Lower leg skin (tissue), 4 donors: ENCODE results near the gene INPP5D. TPM values are rescaled to one million over a fixed set of nuclear protein-coding genes. Genes with fewer than 3 reads are reported as not detected.

Experiments used
- DNase-seq, 2 donors: peaks; one replicate each; pipeline ENCODE4 v3.0.0-alpha.2; 2019; ENCODE audit warnings: low spot score in 2 of 2
- H3K4me3 ChIP-seq: fragments of 200-600 bp; sonication (generic); 2 replicates; pipeline ENCODE4 v1.5.1; 2017; ENCODE audit warnings: mild to moderate bottlenecking, low read depth; ENCODE audit not compliant: poor library complexity, severe bottlenecking
- POLR2A ChIP-seq, 2 donors: fragments of 450-650 bp; IDR thresholded peaks; one replicate each; pipeline ENCODE4 v1.6.1; 2016 to 2017; ENCODE audit warnings: antibody characterized with exemption in 2 of 2, mild to moderate bottlenecking in 1 of 2, moderate library complexity in 1 of 2
- WGBS, 2 donors: methylation state at CpG; one replicate each; pipeline ENCODE4 v1.1.5; 2018; 5-methylcytosine and 5-hydroxymethylcytosine counted together
- intact Hi-C: fragments of 100-400 bp; cut with DNase I; formaldehyde crosslinking; loops from one replicate; pipeline ENCODE4 v1.15.0; 2023; ENCODE audit warnings: low total_unique reads
- total RNA-seq, 4 donors: library from RNA; depleted of rRNA; stranded (reverse); fragments of >200 nt; gene quantifications; one replicate each; pipeline ENCODE4 v1.1.0, GENCODE V29; 2016
- TF ChIP-seq, protein P1 (sequence below), 3 donors: fragments of 450-650 bp; IDR thresholded peaks; one replicate each; pipeline ENCODE4 v1.5.1; 2016; ENCODE audit warnings: antibody characterized with exemption in 3 of 3, mild to moderate bottlenecking in 3 of 3, moderate library complexity in 2 of 3

The INPP5D gene
- total RNA-seq, 4 donors from 2014 or later: 8.6 to 15.0 (median 13.0) TPM

DNA sequence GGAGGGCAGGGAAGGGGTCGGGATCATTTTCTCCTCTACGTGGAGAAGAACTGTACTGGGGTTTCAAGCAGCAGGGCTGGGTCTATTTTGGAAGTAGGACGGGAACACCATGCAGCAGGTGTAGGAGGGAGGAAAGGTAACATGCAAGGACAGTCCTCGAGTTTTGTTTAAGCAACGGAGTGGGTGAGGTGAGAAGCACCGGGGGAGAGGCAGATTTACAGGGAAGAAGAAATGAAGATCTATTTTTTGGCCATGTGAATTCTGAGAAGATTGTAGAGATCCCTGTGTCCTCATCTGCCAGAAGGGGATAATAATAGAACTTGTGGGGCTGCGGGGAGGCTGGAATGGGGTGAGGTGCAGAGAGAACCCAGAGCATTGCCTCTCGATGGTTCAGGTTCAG is 85.6 kb downstream of the INPP5D start:
- intact Hi-C loops: no loop called here
- no peak overlapping the region for H3K4me3 ChIP-seq
- 89 to 91% methylated on average over 8 of the region's 8 CpGs for WGBS, 2 donors
- DNase-seq: no peak
- TF ChIP-seq POLR2A (IDR thresholded peaks at IDR 0.05): no peak
- TF ChIP-seq, protein P1, sequence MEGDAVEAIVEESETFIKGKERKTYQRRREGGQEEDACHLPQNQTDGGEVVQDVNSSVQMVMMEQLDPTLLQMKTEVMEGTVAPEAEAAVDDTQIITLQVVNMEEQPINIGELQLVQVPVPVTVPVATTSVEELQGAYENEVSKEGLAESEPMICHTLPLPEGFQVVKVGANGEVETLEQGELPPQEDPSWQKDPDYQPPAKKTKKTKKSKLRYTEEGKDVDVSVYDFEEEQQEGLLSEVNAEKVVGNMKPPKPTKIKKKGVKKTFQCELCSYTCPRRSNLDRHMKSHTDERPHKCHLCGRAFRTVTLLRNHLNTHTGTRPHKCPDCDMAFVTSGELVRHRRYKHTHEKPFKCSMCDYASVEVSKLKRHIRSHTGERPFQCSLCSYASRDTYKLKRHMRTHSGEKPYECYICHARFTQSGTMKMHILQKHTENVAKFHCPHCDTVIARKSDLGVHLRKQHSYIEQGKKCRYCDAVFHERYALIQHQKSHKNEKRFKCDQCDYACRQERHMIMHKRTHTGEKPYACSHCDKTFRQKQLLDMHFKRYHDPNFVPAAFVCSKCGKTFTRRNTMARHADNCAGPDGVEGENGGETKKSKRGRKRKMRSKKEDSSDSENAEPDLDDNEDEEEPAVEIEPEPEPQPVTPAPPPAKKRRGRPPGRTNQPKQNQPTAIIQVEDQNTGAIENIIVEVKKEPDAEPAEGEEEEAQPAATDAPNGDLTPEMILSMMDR (IDR thresholded peaks at IDR 0.05): no peak

DNA sequence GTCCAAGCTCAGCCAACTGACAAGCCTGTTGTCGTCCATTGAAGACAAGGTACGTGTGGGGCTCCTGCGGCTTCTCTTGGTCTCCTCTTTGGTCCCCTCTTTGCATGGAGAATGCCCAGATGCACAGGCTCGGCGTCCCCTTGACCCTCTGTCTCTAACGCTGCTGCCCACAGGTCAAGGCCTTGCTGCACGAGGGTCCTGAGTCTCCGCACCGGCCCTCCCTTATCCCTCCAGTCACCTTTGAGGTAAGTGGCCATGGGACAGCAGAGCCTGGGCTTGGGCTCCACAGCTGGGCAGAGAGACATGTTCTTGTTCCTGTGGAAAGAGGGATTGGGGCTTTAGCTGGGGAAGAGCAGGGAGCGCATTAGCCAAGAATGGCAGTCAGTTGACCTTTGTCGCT is 86.1 kb downstream of the INPP5D start:
- TF ChIP-seq, protein P1 (IDR thresholded peaks at IDR 0.05): no peak
- TF ChIP-seq POLR2A (IDR thresholded peaks at IDR 0.05): no peak
- 86 to 95% methylated on average over 11 of the region's 11 CpGs for WGBS, 2 donors
- DNase-seq: peak in 1 of 2 donors; percentile 69
- H3K4me3 ChIP-seq: no peak overlapping the region
- intact Hi-C loops: no loop called here

DNA sequence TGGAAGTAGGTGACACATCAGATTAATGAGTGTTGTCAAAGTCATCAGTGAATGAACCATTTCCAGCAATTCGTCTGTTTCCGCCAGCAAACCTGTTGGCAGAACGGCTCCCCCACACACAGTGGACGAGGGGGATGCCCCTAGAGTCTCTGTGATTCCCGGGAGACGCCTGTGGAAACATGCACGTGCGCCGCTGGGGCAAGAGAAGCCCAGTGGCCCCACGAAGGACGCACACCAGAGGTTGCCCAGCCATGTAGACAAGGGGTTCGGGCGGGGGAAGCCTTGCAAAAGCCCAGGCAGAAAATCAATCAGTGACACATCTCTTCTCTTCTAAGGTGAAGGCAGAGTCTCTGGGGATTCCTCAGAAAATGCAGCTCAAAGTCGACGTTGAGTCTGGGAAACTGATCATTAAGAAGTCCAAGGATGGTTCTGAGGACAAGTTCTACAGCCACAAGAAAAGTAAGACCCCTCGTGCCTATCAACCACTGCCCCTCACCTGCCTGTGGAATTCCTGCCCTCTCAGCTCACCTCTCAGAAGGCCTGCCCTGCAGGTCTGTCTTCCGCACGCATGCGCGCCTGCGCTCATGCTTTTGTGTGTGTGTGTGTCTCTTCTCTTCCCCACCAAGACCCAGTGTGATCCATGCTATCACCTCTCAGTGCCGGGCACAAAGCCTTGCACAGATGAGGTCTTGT is 87.1 kb downstream of the INPP5D start:
- no peak overlapping the region for H3K4me3 ChIP-seq
- DNase-seq: peak in 1 of 2 donors; percentile 65
- no peak for TF ChIP-seq POLR2A (IDR thresholded peaks at IDR 0.05)
- TF ChIP-seq, protein P1 (IDR thresholded peaks at IDR 0.05): no peak
- intact Hi-C loops: no loop called here
- WGBS, 2 donors: 73 to 82% methylated on average over 22 of the region's 22 CpGs

DNA sequence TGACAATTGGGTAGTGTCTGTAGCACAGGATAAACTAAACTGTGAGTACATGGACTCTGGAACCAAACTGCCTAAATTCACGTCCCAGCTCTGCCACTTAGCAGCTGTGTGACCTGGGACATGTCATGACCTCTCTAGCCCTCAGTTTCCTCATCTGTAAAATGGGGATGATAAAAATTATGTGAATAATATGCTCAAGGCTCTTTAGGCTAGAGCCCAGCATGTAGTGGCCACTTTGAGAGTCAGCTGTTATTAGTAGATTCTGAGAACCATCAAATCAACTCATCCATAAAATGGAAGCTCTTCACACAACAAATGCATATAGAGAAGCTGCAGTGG is 87.7 kb downstream of the INPP5D start:
- intact Hi-C loops: no loop called here
- H3K4me3 ChIP-seq: no peak overlapping the region
- TF ChIP-seq, protein P1 (IDR thresholded peaks at IDR 0.05): no peak
- no peak for TF ChIP-seq POLR2A (IDR thresholded peaks at IDR 0.05)
- 92% methylated on average over 1 of the region's 1 CpG for WGBS, 2 donors
- DNase-seq: no peak

DNA sequence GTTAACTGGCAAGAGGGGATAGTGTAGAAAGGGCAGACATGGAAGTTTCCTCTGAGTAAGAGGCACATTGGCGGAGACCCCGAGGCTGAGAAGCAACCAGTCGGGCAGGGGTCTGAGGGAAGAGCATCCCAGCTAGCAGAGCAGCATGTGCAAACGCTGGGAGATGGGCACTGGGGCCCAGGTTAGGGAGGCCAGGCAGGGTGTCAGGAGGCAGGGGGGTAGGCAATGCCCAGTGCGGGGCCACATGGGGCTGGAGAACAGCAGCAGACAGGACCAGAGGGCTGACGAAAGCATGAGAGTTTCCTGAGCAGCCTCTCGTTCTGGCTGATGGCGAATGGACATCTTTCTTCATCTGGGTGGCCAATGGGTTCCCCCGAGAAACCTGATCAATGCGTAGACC is 88.2 kb downstream of the INPP5D start:
- 84 to 85% methylated on average over 10 of the region's 10 CpGs for WGBS, 2 donors
- TF ChIP-seq POLR2A (IDR thresholded peaks at IDR 0.05): no peak
- TF ChIP-seq, protein P1 (IDR thresholded peaks at IDR 0.05): no peak
- no peak overlapping the region for H3K4me3 ChIP-seq
- DNase-seq: peak in 1 of 2 donors; percentile 66
- intact Hi-C loops: no loop called here

DNA sequence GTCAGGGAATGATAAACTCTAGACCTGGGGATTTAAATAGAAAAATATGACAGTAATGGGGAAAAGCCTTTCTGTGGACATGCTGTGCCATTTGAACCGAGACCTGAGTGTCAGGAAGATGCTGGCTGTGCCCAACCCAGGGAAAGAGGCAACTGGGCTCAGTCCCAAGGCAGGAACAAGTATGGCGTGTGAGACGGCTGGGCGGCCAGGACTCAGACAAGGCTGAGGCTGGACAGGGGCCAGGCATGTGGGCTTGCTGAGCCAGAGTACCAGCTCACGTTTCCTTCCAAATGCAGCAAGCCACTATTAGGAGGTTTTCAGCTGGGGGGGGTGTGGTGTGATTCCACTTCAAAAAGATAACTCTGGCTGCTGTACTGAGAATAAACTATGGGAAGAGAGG is 92.4 kb downstream of the INPP5D start:
- no peak overlapping the region for H3K4me3 ChIP-seq
- no peak for TF ChIP-seq POLR2A (IDR thresholded peaks at IDR 0.05)
- TF ChIP-seq, protein P1 (IDR thresholded peaks at IDR 0.05): no peak
- 17 to 18% methylated on average over 5 of the region's 5 CpGs for WGBS, 2 donors
- intact Hi-C loops: no loop called here
- DNase-seq: no peak
